IgD-negative memory B cell (primary cell): ENCODE measurements around the gene CACNG7. TPM values are rescaled to one million over a fixed set of nuclear protein-coding genes. Genes with fewer than 3 reads are reported as not detected.
A peak's percentile ranks its signal among the peaks of the same experiment; 100 is the strongest.

Experiments used
- H3K27ac Mint-ChIP-seq, 3 donors: one replicate each; pipeline ENCODE4 v1.8.0; 2020 to 2022; ENCODE audit warnings: mild to moderate bottlenecking in 3 of 3, mixed read lengths in 3 of 3, moderate library complexity in 1 of 3
- H3K27me3 Mint-ChIP-seq: one replicate; pipeline ENCODE4 v1.8.0; 2021; ENCODE audit warnings: mixed read lengths
- H3K36me3 Mint-ChIP-seq: one replicate; pipeline ENCODE4 v1.8.0; 2020; ENCODE audit warnings: mild to moderate bottlenecking, mixed read lengths
- H3K4me1 Mint-ChIP-seq, 3 donors: one replicate each; pipeline ENCODE4 v1.8.0; 2020 to 2022; ENCODE audit warnings: mixed read lengths in 3 of 3, mild to moderate bottlenecking in 1 of 3
- H3K4me3 Mint-ChIP-seq, 4 donors: one replicate each; pipeline ENCODE4 v1.8.0; 2020 to 2022; ENCODE audit warnings: mild to moderate bottlenecking in 4 of 4, mixed read lengths in 4 of 4, moderate library complexity in 3 of 4
- H3K9me3 Mint-ChIP-seq, 3 donors: one replicate each; pipeline ENCODE4 v1.8.0; 2020 to 2021; ENCODE audit warnings: mixed read lengths in 3 of 3, mild to moderate bottlenecking in 1 of 3
- polyA plus RNA-seq: library from polyadenylated mRNA; unstranded; fragments of 300-500 nt; fragmentation: Illumina TruSeq; gene quantifications from one replicate; pipeline ENCODE4 v1.2.3, GENCODE V29; 2021

Gene CACNG7
- polyA plus RNA-seq, 1 donor from 2014 or later, result not detected

- no peaks in the 10 kb centered on the region for H3K36me3 Mint-ChIP-seq
- H3K27me3 Mint-ChIP-seq, result peaks cover 49% of the 10 kb centered on the region
- peaks cover 0 to 6% (median 5%) of the 10 kb centered on the region in 3 donors for H3K9me3 Mint-ChIP-seq
- peaks cover 2 to 13% (median 8%) of the 10 kb centered on the region in 3 donors for H3K4me1 Mint-ChIP-seq
- peak overlapping the region in 1 of 4 donors; percentile 39 for H3K4me3 Mint-ChIP-seq
- H3K27ac Mint-ChIP-seq, result no peak overlapping the region
Observed at GRCh38 chr19:53906211-53907192, 2.6 kb upstream of the CACNG7 start.

GRCh38 chr19:53907193-53907581 is 1.9 kb upstream of the CACNG7 start:
- Mint-ChIP-seq H3K27me3 (peaks cover 51% of the 10 kb centered on the region), H3K4me3 (no peak overlapping the region), H3K27ac (no peak overlapping the region), H3K9me3 (peaks cover 0 to 8% (median 5%) of the 10 kb centered on the region in 3 donors), H3K36me3 (no peaks in the 10 kb centered on the region), H3K4me1 (peaks cover 2 to 17% (median 8%) of the 10 kb centered on the region in 3 donors)

- Mint-ChIP-seq H3K36me3 (no peaks in the 10 kb centered on the region), H3K27ac (no peak overlapping the region), H3K4me3 (peak overlapping the region in 3 of 4 donors; percentile 14 to 67 (median 17)), H3K4me1 (peaks cover 2 to 17% (median 8%) of the 10 kb centered on the region in 3 donors), H3K9me3 (peaks cover 0 to 9% (median 5%) of the 10 kb centered on the region in 3 donors), H3K27me3 (peaks cover 51% of the 10 kb centered on the region)
Observed at GRCh38 chr19:53907690-53908089, 1.4 kb upstream of the CACNG7 start.

- no peak overlapping the region for H3K27ac Mint-ChIP-seq
- peaks cover 0 to 9% (median 5%) of the 10 kb centered on the region in 3 donors for H3K9me3 Mint-ChIP-seq
- H3K27me3 Mint-ChIP-seq, result peaks cover 51% of the 10 kb centered on the region
- H3K4me1 Mint-ChIP-seq, result peaks cover 2 to 17% (median 8%) of the 10 kb centered on the region in 3 donors
- no peaks in the 10 kb centered on the region for H3K36me3 Mint-ChIP-seq
- H3K4me3 Mint-ChIP-seq, result peak overlapping the region in 2 of 4 donors; percentile 67 to 91
Observed at GRCh38 chr19:53908106-53908934, 758 bp upstream of the CACNG7 start.

- Mint-ChIP-seq H3K27ac (no peak overlapping the region), H3K36me3 (peaks cover 2% of the 10 kb centered on the region), H3K9me3 (peaks cover 0 to 9% (median 5%) of the 10 kb centered on the region in 3 donors), H3K27me3 (peaks cover 52% of the 10 kb centered on the region), H3K4me3 (no peak overlapping the region), H3K4me1 (peaks cover 2 to 17% (median 8%) of the 10 kb centered on the region in 3 donors)
Observed at GRCh38 chr19:53909471-53910169, 542 bp downstream of the CACNG7 start.

- no peak overlapping the region for H3K4me3 Mint-ChIP-seq
- H3K27me3 Mint-ChIP-seq, result peaks cover 54% of the 10 kb centered on the region
- peaks cover 2 to 17% (median 8%) of the 10 kb centered on the region in 3 donors for H3K4me1 Mint-ChIP-seq
- no peak overlapping the region for H3K27ac Mint-ChIP-seq
- H3K36me3 Mint-ChIP-seq, result peaks cover 2% of the 10 kb centered on the region
- peaks cover 0 to 11% (median 8%) of the 10 kb centered on the region in 3 donors for H3K9me3 Mint-ChIP-seq
Observed at GRCh38 chr19:53910170-53910518, 1.1 kb downstream of the CACNG7 start.

GRCh38 chr19:53912653-53913052 is 3.6 kb downstream of the CACNG7 start:
- Mint-ChIP-seq H3K9me3 (peaks cover 0 to 13% (median 10%) of the 10 kb centered on the region in 3 donors), H3K4me3 (no peak overlapping the region), H3K27me3 (peaks cover 38% of the 10 kb centered on the region), H3K36me3 (peaks cover 2% of the 10 kb centered on the region), H3K27ac (no peak overlapping the region), H3K4me1 (peaks cover 3 to 14% (median 6%) of the 10 kb centered on the region in 3 donors)

- Mint-ChIP-seq H3K27me3 (peaks cover 22% of the 10 kb centered on the region), H3K9me3 (peaks cover 1 to 12% (median 9%) of the 10 kb centered on the region in 3 donors), H3K27ac (no peak overlapping the region), H3K36me3 (peaks cover 2% of the 10 kb centered on the region), H3K4me3 (no peak overlapping the region), H3K4me1 (peaks cover 0 to 8% (median 3%) of the 10 kb centered on the region in 3 donors)
Observed at GRCh38 chr19:53915000-53915399, 5.9 kb downstream of the CACNG7 start.

- Mint-ChIP-seq H3K4me3 (no peak overlapping the region), H3K36me3 (peaks cover 2% of the 10 kb centered on the region), H3K27ac (no peak overlapping the region), H3K4me1 (peaks cover 0 to 4% (median 3%) of the 10 kb centered on the region in 3 donors), H3K9me3 (peaks cover 1 to 11% (median 9%) of the 10 kb centered on the region in 3 donors), H3K27me3 (peaks cover 13% of the 10 kb centered on the region)
Observed at GRCh38 chr19:53916004-53916403, 6.9 kb downstream of the CACNG7 start.

GRCh38 chr19:53917356-53917755 is 8.3 kb downstream of the CACNG7 start:
- Mint-ChIP-seq H3K4me3 (no peak overlapping the region), H3K27me3 (peaks cover 4% of the 10 kb centered on the region), H3K9me3 (peaks cover 1 to 9% (median 7%) of the 10 kb centered on the region in 3 donors), H3K27ac (no peak overlapping the region), H3K4me1 (peaks cover 0 to 3% (median 0%) of the 10 kb centered on the region in 3 donors), H3K36me3 (peaks cover 2% of the 10 kb centered on the region)

- H3K27ac Mint-ChIP-seq, result no peak overlapping the region
- no peak overlapping the region for H3K4me3 Mint-ChIP-seq
- H3K4me1 Mint-ChIP-seq, result no peaks in the 10 kb centered on the region
- H3K9me3 Mint-ChIP-seq, result peaks cover 0 to 7% (median 5%) of the 10 kb centered on the region in 3 donors
- peaks cover 3% of the 10 kb centered on the region for H3K36me3 Mint-ChIP-seq
- H3K27me3 Mint-ChIP-seq, result peaks cover 4% of the 10 kb centered on the region
Observed at GRCh38 chr19:53927739-53928138, 18.7 kb downstream of the CACNG7 start.

- H3K4me3 Mint-ChIP-seq, result no peak overlapping the region
- peaks cover 4% of the 10 kb centered on the region for H3K27me3 Mint-ChIP-seq
- no peaks in the 10 kb centered on the region for H3K4me1 Mint-ChIP-seq
- no peak overlapping the region for H3K27ac Mint-ChIP-seq
- peaks cover 0 to 6% (median 4%) of the 10 kb centered on the region in 3 donors for H3K9me3 Mint-ChIP-seq
- H3K36me3 Mint-ChIP-seq, result peaks cover 1% of the 10 kb centered on the region
Observed at GRCh38 chr19:53936029-53936428, 27.0 kb downstream of the CACNG7 start.

- H3K27me3 Mint-ChIP-seq, result peaks cover 14% of the 10 kb centered on the region
- no peak overlapping the region for H3K4me3 Mint-ChIP-seq
- no peaks in the 10 kb centered on the region for H3K4me1 Mint-ChIP-seq
- peaks cover 3% of the 10 kb centered on the region for H3K36me3 Mint-ChIP-seq
- H3K9me3 Mint-ChIP-seq, result peaks cover 0 to 8% (median 7%) of the 10 kb centered on the region in 3 donors
- H3K27ac Mint-ChIP-seq, result no peak overlapping the region
Observed at GRCh38 chr19:53942001-53942786, 33.1 kb downstream of the CACNG7 start.

GRCh38 chr19:53944416-53944815 is 35.3 kb downstream of the CACNG7 start:
- peaks cover 3% of the 10 kb centered on the region for H3K36me3 Mint-ChIP-seq
- no peak overlapping the region for H3K4me3 Mint-ChIP-seq
- no peak overlapping the region for H3K27ac Mint-ChIP-seq
- H3K27me3 Mint-ChIP-seq, result peaks cover 16% of the 10 kb centered on the region
- no peaks in the 10 kb centered on the region for H3K4me1 Mint-ChIP-seq
- peaks cover 0 to 8% (median 7%) of the 10 kb centered on the region in 3 donors for H3K9me3 Mint-ChIP-seq
